Measurements from ENCODE around the gene HSPA13. TPM values are rescaled to one million over a fixed set of nuclear protein-coding genes. Genes with fewer than 3 reads are reported as not detected.

The HSPA13 gene
- 10 to 100 TPM; 41.1 to 41.4 TPM for total RNA-seq

- Mint-ChIP-seq H3K27me3 (ENCODE audit: low read depth) (no peaks in the 10 kb centered on the region), H3K36me3 (ENCODE audit: low read depth) (peaks cover 24% of the 10 kb centered on the region), H3K27ac (peak within 1 kb of the TSS; percentile 100), H3K4me3 (peak within 1 kb of the TSS; percentile 100), H3K4me1 (ENCODE audit: low read depth) (peaks cover 24% of the 10 kb centered on the region), H3K9me3 (no peaks in the 10 kb centered on the region)
- CTCF ChIA-PET: interaction anchor here (0.7 to 2.2 kb wide), 5 partner anchors 115 to 1100 kb away, joined by 3 to 7 read pairs (median 5); no protein-coding TSS in a partner anchor
- peak; percentile 100 for DNase-seq
- intact Hi-C loops (cut with micrococcal nuclease): loop anchor here (1.0 to 5.0 kb wide), 18 partner anchors 10 to 1349 kb away; partner anchors contain the start of genes RBM11 and SAMSN1
Observed at GRCh38 chr21:14382835-14383595, at the start of gene HSPA13. Gene HSPA13, minus strand, starts transcription at chr21:14383146. Its CDS starts 27 bp downstream, at chr21:14383119.

GRCh38 chr21:14418920-14419319 lies 36.0 kb upstream of the HSPA13 start:
- Mint-ChIP-seq H3K9me3 (peaks cover 14% of the 10 kb centered on the region), H3K27me3 (ENCODE audit: low read depth) (peaks cover 4% of the 10 kb centered on the region), H3K36me3 (ENCODE audit: low read depth) (peaks cover 2% of the 10 kb centered on the region), H3K27ac (no peak overlapping the region), H3K4me1 (ENCODE audit: low read depth) (no peaks in the 10 kb centered on the region), H3K4me3 (no peak overlapping the region)
- CTCF ChIA-PET: no interaction called here
- intact Hi-C loops (cut with micrococcal nuclease): no loop called here
- DNase-seq: no peak

- CTCF ChIA-PET: interaction anchor here (0.6 to 0.9 kb wide), 3 partner anchors 11 to 57 kb away, joined by 3 read pairs; no protein-coding TSS in a partner anchor
- Mint-ChIP-seq H3K27me3 (ENCODE audit: low read depth) (peaks cover 6% of the 10 kb centered on the region), H3K27ac (no peak overlapping the region), H3K36me3 (ENCODE audit: low read depth) (peaks cover 2% of the 10 kb centered on the region), H3K9me3 (peaks cover 14% of the 10 kb centered on the region), H3K4me1 (ENCODE audit: low read depth) (no peaks in the 10 kb centered on the region), H3K4me3 (no peak overlapping the region)
- DNase-seq: no peak
- intact Hi-C loops (cut with micrococcal nuclease): no loop called here
Observed at GRCh38 chr21:14414932-14415508, 32.1 kb upstream of the HSPA13 start.

GRCh38 chr21:14405962-14406361 lies 23.0 kb upstream of the HSPA13 start:
- H3K4me3 Mint-ChIP-seq: no peak overlapping the region
- no peaks in the 10 kb centered on the region for H3K27me3 Mint-ChIP-seq (ENCODE audit: low read depth)
- no peaks in the 10 kb centered on the region for H3K9me3 Mint-ChIP-seq
- no peak for DNase-seq
- intact Hi-C loops (cut with micrococcal nuclease): no loop called here
- H3K36me3 Mint-ChIP-seq (ENCODE audit: low read depth): no peaks in the 10 kb centered on the region
- no peak overlapping the region for H3K27ac Mint-ChIP-seq
- H3K4me1 Mint-ChIP-seq (ENCODE audit: low read depth): no peaks in the 10 kb centered on the region
- CTCF ChIA-PET: interaction anchor here (1.0 kb wide), 1 partner anchor 10 kb away, joined by 3 read pairs; no protein-coding TSS in a partner anchor

- intact Hi-C loops (cut with micrococcal nuclease): no loop called here
- CTCF ChIA-PET: interaction anchor here (0.6 kb wide), 1 partner anchor 152 kb away, joined by 4 read pairs; no protein-coding TSS in a partner anchor
- H3K4me1 Mint-ChIP-seq (ENCODE audit: low read depth): no peaks in the 10 kb centered on the region
- no peak for DNase-seq
- no peaks in the 10 kb centered on the region for H3K9me3 Mint-ChIP-seq
- no peak overlapping the region for H3K27ac Mint-ChIP-seq
- no peaks in the 10 kb centered on the region for H3K36me3 Mint-ChIP-seq (ENCODE audit: low read depth)
- H3K4me3 Mint-ChIP-seq: no peak overlapping the region
- H3K27me3 Mint-ChIP-seq (ENCODE audit: low read depth): no peaks in the 10 kb centered on the region
Observed at GRCh38 chr21:14405225-14405624, 22.3 kb upstream of the HSPA13 start.

- intact Hi-C loops (cut with micrococcal nuclease): loop anchor here (1.0 to 5.0 kb wide), 5 partner anchors 335 to 1189 kb away; no protein-coding TSS in a partner anchor
- Mint-ChIP-seq H3K4me1 (ENCODE audit: low read depth) (no peaks in the 10 kb centered on the region), H3K9me3 (no peaks in the 10 kb centered on the region), H3K27ac (no peak overlapping the region), H3K27me3 (ENCODE audit: low read depth) (no peaks in the 10 kb centered on the region), H3K4me3 (no peak overlapping the region), H3K36me3 (ENCODE audit: low read depth) (no peaks in the 10 kb centered on the region)
- peak; percentile 9 for DNase-seq
- CTCF ChIA-PET: interaction anchor here (1.0 to 1.3 kb wide), 3 partner anchors 11 to 333 kb away, joined by 3 to 5 read pairs (median 3); no protein-coding TSS in a partner anchor
Observed at GRCh38 chr21:14403681-14404318, 20.9 kb upstream of the HSPA13 start.

- Mint-ChIP-seq H3K4me1 (ENCODE audit: low read depth) (no peaks in the 10 kb centered on the region), H3K27me3 (ENCODE audit: low read depth) (no peaks in the 10 kb centered on the region), H3K36me3 (ENCODE audit: low read depth) (no peaks in the 10 kb centered on the region), H3K4me3 (no peak overlapping the region), H3K9me3 (no peaks in the 10 kb centered on the region), H3K27ac (no peak overlapping the region)
- CTCF ChIA-PET: interaction anchor here (1.0 kb wide), 1 partner anchor 337 kb away, joined by 4 read pairs; no protein-coding TSS in a partner anchor
- intact Hi-C loops (cut with micrococcal nuclease): loop anchor here (5.0 kb wide), 1 partner anchor 1081 kb away; no protein-coding TSS in a partner anchor
- no peak for DNase-seq
Observed at GRCh38 chr21:14401217-14401616, 18.3 kb upstream of the HSPA13 start.

GRCh38 chr21:14388282-14388681 lies 5.3 kb upstream of the HSPA13 start:
- Mint-ChIP-seq H3K27me3 (ENCODE audit: low read depth) (no peaks in the 10 kb centered on the region), H3K4me1 (ENCODE audit: low read depth) (peaks cover 6% of the 10 kb centered on the region), H3K4me3 (no peak overlapping the region), H3K36me3 (ENCODE audit: low read depth) (no peaks in the 10 kb centered on the region), H3K9me3 (no peaks in the 10 kb centered on the region), H3K27ac (no peak overlapping the region)
- DNase-seq: no peak
- CTCF ChIA-PET: no interaction called here
- intact Hi-C loops (cut with micrococcal nuclease): no loop called here

- no peaks in the 10 kb centered on the region for H3K27me3 Mint-ChIP-seq (ENCODE audit: low read depth)
- H3K36me3 Mint-ChIP-seq (ENCODE audit: low read depth): peaks cover 15% of the 10 kb centered on the region
- DNase-seq: no peak
- CTCF ChIA-PET: no interaction called here
- peak overlapping the region; percentile 100 for H3K4me3 Mint-ChIP-seq
- H3K9me3 Mint-ChIP-seq: no peaks in the 10 kb centered on the region
- no peak overlapping the region for H3K27ac Mint-ChIP-seq
- H3K4me1 Mint-ChIP-seq (ENCODE audit: low read depth): peaks cover 21% of the 10 kb centered on the region
- intact Hi-C loops (cut with micrococcal nuclease): loop anchor here (5.0 kb wide), 5 partner anchors 122 to 1348 kb away; no protein-coding TSS in a partner anchor
Observed at GRCh38 chr21:14384453-14384852, 1.5 kb upstream of the HSPA13 start.

- peak overlapping the region; percentile 100 for H3K4me3 Mint-ChIP-seq
- H3K9me3 Mint-ChIP-seq: no peaks in the 10 kb centered on the region
- intact Hi-C loops (cut with micrococcal nuclease): loop anchor here (1.0 to 5.0 kb wide), 17 partner anchors 70 to 1349 kb away; partner anchors contain the start of genes RBM11 and SAMSN1
- H3K27ac Mint-ChIP-seq: peak overlapping the region; percentile 100
- peaks cover 19% of the 10 kb centered on the region for H3K36me3 Mint-ChIP-seq (ENCODE audit: low read depth)
- CTCF ChIA-PET: interaction anchor here (0.7 to 2.2 kb wide), 2 partner anchors 353 to 354 kb away, joined by 6 to 7 read pairs; no protein-coding TSS in a partner anchor
- DNase-seq: peak; percentile 19
- peaks cover 24% of the 10 kb centered on the region for H3K4me1 Mint-ChIP-seq (ENCODE audit: low read depth)
- H3K27me3 Mint-ChIP-seq (ENCODE audit: low read depth): no peaks in the 10 kb centered on the region
Observed at GRCh38 chr21:14383596-14384180, 742 bp upstream of the HSPA13 start.

GRCh38 chr21:14382486-14382834 lies 486 bp downstream of the HSPA13 start:
- H3K27ac Mint-ChIP-seq: peak overlapping the region; percentile 100
- H3K4me3 Mint-ChIP-seq: peak overlapping the region; percentile 100
- intact Hi-C loops (cut with micrococcal nuclease): loop anchor here (1.0 to 5.0 kb wide), 11 partner anchors 9 to 1350 kb away; no protein-coding TSS in a partner anchor
- H3K27me3 Mint-ChIP-seq (ENCODE audit: low read depth): no peaks in the 10 kb centered on the region
- H3K36me3 Mint-ChIP-seq (ENCODE audit: low read depth): peaks cover 30% of the 10 kb centered on the region
- no peaks in the 10 kb centered on the region for H3K9me3 Mint-ChIP-seq
- H3K4me1 Mint-ChIP-seq (ENCODE audit: low read depth): peaks cover 24% of the 10 kb centered on the region
- CTCF ChIA-PET: interaction anchor here (0.7 to 2.2 kb wide), 4 partner anchors 116 to 1100 kb away, joined by 3 to 7 read pairs (median 5); no protein-coding TSS in a partner anchor
- peak; percentile 67 for DNase-seq

All from activated naive CD4-positive, alpha-beta T cell treated with anti-CD3 and anti-CD28 coated beads for 36 hours (primary cell).